HTR-8/SVneo (cell line): ENCODE results near the gene AHSA1.
A peak's percentile ranks its signal among the peaks of the same experiment; 100 is the strongest.
"Not testable (repeated sequence)": the region's sequence is repeated elsewhere in the genome, so short reads cannot be mapped to it uniquely, and the experiment has no call there.

Source experiments
- DNase-seq: peaks from one replicate; pipeline ENCODE4 v3.0.0; 2011; ENCODE audit warnings: low spot score, mixed read lengths; ENCODE audit not compliant: insufficient read length
- FAIRE-seq: peaks from 2 replicates; lab custom pipeline; 2011; peaks lifted over from hg19 to GRCh38; lab: Jason Lieb, UNC

The AHSA1 gene

DNA sequence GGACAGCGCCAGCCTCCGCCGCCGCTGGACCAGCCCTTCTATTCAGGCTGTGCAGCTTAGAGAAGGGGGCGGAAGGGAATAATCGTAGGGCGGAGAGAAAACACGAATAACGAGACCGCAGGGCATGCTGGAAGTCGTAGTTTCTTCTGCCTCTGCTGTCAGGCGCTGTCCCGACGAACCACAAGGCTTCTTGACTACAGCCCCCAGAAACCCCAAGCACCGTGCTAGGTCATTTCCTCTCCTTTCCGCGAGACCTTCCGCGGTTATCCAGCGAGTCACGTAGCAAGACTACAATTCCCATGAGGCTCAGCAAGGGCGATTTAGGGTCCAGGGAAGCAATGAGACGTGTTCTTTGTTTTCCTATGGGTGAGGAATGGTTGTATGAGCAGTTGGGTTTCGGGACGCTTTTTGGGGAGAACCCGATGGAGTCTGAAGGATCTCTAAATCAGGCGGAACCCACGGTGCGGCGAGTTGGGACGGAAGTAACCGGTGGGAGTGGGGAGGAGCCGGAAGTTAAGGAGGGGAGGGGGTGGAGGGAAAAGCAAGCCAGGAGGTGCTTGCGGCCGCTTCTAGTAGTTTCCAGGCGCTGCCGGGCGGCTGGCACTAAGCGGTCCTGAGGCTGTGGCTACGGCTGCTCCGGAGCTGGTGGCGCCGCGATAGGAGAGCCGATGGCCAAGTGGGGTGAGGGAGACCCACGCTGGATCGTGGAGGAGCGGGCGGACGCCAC is at the start of gene AHSA1, which contains the start of gene VIPAS39:
TSS of gene AHSA1 (plus strand) at position 572 of the 727 bp plus-strand sequence. CDS start at position 669, 97 bp downstream.
TSS of gene VIPAS39 (minus strand) at position 80 of the 727 bp plus-strand sequence. CDS start 3,499 bp downstream, outside the sequence.
- DNase-seq = peak; percentile 98

DNA sequence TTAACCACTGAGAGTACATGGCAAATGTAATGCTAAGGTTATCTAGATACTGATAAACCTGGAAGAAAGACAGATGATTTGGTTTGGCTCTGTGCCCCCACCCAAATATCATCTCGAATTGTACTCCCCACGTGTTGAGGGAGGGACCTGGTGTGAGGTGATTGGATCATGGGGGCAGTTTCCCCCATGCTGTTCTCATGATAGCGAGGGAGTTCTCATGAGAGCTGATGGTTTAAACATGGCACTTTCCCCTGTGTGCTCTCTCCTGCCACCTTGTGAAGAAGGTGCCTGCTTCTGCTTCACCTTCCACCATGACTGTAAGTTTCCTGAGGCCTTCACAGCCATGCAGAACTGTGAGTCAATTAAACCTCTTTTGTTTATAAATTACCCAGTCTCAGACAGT is 48.8 kb upstream of the AHSA1 start:
- peak; percentile 44 for FAIRE-seq
- DNase-seq = no peak

More for the DNA sequence above, at the start of gene AHSA1, which contains the start of gene VIPAS39:
- FAIRE-seq = peak; percentile 98

DNA sequence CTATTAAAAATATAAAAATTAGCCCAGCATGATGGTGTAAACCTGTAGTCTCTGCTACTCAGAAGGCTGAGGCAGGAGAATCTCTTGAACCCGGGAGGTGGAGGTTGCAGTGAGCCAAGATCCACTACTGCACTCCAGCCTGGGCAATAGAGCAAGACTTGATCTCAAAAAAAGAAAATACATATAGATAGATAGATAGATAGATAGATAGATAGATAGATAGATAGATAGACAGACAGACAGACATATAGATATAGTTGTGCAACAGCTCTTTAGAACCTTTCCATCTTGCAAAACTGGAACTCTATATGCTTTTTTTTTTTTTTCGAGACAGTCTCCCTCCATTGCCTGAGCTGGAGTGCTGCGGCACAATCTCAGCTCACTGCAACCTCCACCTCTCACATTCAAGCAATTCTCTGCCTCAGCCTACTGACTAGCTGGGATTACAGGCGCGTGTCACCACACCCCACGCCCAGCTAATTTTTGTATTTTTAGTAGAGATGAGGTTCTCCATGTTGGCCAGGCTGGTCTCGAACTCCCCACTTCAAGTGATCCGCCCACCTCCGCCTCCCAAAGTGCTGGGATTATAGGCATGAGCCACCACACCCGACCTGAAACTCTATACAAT is 42.4 kb upstream of the AHSA1 start:
- DNase-seq, FAIRE-seq: not testable (repeated sequence)

DNA sequence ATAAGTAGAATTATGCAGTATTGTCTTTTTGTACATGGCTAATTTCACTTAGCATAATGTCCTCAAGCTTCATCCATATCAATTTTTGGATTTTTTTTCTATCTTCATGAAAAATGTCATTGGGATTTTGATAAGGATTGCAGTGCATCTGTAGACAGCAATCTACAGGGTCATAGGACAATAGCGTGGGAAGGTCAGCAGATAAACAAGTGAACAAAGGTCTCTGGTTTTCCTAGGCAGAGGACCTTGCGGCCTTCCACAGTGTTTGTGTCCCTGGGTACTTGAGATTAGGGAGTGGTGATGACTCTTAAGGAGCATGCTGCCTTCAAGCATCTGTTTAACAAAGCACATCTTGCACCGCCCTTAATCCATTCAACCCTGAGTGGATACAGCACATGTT is 41.8 kb upstream of the AHSA1 start:
- not testable (repeated sequence) for DNase-seq, FAIRE-seq

DNA sequence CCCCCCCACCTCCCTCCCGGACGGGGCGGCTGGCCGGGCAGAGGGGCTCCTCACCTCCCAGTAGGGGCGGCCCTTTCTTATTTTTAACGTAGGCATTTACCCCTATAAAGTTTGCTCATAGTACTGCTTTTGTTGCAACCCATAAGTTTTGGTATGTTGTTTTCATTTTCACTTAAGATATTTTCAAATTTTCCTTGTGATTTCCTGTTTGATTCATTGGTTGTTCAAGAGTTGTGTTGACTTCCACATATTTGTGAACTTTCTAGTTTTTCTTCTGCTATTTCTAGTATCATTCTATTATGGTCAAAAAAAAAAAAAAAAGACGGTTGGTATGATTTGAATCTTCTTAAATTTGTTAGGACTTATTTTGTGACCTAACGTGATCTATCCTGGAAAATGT is 41.1 kb upstream of the AHSA1 start:
- FAIRE-seq = no peak
- DNase-seq = no peak

DNA sequence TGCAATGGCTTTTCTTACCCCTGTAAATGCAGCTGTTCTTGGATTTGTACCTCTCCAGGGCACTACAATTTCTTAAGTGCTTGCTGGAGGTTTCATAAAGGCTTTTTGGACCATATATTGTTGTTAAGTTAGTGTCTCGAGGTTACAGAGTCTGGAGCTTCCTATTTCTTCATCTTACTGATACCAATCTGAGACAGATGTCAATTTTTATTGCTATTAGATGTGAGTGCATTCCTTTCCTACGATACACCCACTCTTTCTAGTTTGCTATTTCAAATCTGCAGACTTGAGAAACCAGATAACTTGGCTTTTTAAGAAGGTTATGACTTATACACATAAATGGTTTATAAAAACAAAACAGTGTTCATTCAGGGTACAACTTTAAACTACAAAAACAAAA is 36.7 kb upstream of the AHSA1 start:
- DNase-seq (no peak), FAIRE-seq (no peak)

DNA sequence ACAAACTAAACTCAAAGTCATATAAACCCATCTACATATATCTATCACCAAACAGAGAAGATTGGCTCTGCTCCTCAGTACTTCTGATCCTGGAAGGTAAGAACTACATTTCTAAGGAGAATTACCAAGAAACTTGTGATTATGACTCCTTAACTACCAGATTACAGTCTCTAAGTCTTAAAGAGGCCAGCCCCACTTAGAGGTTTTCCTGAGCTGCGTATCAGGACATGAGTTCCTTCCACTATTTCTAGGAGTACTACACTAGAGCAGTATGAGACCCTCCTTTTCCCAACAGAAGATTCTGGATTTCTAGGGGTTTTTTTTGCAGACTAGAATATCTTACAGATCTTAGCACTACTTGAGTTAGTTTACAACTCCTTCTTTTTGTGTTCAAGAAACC is 34.5 kb upstream of the AHSA1 start, which contains the start of gene NOXRED1:
TSS of gene NOXRED1 (minus strand) at position 101 of the 400 bp plus-strand sequence. CDS start 634 bp downstream, outside the sequence.
- DNase-seq (no peak), FAIRE-seq (peak; percentile 67)

DNA sequence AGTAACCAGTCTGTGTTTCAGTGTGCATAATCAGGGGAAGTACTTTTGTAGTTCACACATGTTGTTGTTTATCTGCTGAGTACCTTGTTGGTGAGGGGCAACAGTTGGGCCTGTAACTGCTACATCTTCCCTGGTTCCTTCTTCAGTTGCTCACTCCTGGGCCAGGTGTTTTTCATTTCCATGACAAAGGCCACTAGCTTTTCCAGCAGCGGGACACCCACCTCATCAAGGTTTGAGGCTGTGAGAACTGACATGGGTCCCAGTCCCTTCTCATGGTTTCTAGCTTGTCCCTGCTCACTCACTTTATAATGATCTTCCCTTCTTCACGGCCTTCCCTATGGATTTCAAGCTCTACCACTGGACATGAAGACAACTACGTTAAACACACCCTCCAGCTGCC is 33.0 kb upstream of the AHSA1 start:
- DNase-seq (no peak), FAIRE-seq (peak; percentile 81)

DNA sequence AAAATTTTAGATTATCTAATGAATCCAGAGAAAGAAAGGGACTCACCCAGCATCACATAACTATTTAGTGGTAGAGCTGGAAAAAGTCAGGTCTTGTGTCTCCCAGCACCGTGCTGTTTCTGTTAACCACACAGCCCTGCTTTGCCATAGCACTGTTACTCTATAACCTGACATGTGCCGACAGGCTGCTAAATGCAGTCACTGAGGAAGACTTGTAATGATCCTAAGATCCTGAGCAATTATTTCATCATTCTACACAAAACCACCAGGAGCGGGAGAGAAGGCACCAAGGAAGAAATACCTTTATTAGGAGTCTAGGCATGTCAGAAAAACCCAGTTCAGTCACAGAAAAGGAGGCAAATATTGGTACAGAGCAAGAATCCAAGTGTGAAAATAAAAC is 31.5 kb upstream of the AHSA1 start:
- FAIRE-seq (no peak), DNase-seq (no peak)

DNA sequence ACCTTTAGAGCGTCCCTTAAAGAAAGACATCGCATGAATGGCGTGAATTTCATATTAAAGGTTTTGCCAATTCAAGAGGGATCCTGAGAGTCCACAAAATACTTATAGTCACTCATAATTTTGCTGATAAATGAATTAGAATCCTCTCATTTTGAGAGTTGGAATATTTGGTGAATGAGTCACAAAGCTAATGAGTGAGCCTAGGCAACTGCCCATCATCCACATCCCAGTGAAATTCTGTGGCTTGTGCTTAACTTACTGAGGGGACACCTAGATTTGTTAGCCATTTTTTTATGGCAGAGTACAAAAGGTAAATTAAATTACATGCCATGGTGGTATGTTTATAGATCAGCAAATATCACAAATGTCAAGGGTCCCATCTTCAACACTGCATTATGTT is 21.9 kb upstream of the AHSA1 start:
- DNase-seq (no peak), FAIRE-seq (no peak)

DNA sequence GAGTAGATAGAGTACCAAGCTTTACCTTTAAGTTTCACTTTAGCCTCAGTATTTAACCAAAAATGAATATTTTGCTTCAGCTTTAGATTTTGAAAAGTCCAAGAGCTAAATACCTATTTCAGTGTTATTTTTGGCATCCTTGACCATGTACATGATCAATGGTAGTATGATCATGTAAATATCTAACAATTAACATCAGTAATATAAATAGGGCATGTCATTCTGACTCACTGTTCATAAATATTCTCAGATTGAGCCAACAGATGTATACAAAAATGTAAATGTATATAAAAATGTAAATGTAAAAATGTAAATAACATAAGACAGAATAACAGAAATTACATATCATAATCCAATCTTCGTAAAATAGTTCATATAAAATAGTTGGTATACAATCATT is 19.3 kb upstream of the AHSA1 start:
- DNase-seq (no peak), FAIRE-seq (peak; percentile 38)

DNA sequence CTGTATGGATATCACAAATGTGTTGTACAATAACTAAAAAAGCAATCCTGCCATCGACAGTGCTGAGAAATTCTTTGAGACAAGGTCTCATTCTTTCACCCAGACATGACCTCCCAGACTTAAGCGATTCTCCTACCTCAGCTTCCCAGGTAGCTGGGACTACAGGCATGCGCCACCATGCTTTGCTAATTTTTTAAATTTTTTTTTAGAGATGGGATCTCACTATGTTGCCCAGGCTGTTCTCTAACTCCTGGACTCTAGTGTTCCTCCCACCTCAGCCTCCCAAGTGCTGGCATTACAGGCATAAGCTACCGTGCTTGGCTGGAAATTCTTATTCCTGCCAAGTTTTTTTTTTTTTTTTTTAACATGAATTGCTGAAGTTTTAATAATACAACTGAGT is 18.0 kb upstream of the AHSA1 start:
- FAIRE-seq = no peak
- no peak for DNase-seq

DNA sequence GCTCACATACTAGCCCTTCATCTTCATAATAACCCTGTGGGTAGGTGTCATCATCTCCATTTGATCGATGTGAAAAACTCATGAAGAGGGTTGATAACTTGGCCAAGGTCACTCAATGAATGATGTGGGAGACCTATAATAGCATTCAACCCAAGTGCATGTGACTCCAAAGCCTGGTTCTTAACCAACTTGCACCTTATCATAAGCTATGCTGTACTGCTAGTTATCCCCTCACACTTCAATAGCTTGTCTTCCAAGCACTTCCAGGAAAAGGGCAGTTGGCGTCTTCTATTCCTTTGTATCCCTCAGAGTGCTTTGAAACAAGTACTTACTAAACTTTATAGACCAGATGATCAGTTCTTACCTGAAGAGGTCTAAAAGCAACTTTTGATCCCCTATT is 15.7 kb upstream of the AHSA1 start:
- FAIRE-seq = no peak
- no peak for DNase-seq

DNA sequence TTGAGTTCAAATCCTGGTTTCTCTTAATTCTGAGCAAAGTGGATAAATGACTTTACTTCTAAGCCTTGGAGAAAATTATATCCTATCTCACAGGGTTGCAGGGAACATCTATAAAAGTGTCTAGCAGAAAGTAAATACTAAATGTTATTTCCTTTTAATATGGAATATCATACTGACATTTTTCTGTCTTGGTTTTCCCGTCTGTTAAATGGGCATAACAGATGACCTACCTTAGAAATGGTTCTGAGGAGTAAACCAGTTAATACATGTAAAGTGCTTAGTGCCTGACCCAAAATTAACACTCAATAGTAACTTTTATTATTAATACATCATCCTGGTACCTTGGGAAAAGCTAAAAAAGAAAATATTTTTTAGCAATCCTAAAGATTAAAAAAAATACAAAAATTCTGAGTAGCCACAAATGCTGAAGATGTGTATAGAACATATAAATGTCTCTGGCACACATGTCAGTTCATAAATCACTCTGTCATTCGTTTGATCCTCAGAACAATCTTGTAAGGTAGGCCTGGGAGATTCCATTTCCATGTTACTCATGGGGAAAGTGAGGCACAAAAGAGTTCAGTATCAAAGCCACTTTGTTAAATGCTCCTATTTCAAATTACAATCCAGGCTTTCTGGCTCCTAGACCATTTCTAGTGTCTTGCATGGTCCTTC is 1.8 kb upstream of the AHSA1 start:
- DNase-seq (no peak), FAIRE-seq (no peak)

DNA sequence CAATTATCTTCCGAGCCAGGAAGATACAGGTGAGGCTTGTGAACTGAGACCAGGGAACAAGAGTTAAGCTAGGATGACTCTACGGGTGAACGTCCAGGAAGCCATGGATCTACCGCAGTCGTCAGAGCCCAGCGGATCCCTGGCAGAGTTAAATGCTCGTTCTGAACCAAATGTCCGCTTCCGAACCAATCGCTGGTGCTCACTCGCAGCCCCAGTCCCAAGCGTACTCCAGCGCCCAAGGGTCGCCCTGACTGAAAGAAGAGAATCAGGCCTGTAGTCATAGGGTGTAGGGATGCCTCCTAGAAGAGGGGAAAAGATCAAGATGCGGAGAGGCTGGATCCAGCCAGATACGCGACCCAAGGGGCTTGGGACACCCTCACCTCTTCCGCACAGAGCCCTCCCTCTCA is 775 bp upstream of the AHSA1 start:
- FAIRE-seq (no peak), DNase-seq (no peak)

DNA sequence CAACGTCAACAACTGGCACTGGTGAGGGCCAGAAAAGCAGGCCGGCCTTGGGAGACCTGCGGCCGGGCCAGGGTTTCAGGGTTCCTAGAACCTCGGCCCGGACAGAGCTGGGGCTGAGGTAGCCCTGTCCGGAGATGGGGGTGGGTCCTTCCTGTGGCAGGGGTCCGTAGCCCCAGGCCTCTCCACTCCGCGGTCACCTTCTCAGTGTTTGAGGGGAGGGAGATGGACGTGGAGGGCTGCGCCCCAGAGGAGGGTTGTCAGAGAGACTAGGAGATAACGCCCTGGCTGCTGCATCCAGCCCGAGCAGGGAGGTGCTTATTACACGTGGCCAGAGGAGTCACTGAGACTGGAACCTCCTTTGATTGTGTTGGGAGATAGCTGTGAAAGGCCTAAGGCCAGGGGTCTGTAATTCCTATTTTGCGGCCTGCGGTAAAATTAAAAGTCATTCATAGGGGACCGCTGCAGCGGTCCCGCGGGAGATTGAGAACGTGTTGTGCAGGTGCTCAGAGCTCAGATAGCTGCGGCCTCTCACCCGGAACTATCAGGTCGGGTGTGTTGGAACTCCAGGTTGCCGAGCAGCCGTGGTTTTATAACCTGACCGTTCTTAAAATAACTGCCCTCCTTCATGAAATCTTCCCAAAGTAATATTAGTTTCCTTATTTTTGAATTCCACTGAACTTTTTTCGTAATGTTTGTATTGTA is 507 bp downstream of the AHSA1 start:
- peak; percentile 25 for DNase-seq
- FAIRE-seq = no peak

DNA sequence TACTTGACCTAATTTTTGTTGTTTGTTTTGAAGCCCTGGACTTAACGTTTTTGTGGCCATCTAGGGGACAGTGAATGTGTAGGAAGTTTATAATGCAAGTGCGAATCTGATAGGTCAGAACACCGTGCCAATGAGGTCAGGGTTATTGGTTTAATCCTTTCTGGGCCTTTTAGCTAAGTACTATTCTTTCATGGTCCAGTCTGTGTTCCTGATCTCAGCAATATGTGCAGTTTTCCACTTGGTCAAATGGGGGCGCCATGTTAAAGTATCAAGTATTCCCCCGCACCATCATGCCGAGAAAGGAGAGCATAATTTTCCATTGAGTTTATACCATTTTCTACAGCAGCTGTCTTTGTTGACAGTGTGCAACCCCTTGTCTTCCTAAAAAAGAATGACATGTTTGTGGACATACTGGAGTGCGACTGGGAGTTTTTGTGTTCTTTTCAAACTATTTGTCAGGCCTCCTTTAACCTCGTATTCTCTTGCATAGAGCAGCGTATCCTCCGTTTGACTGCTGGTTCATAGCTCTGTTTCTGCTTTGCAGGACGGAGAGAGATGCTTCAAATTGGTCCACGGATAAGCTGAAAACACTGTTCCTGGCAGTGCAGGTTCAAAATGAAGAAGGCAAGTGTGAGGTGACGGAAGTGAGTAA is 1.3 kb downstream of the AHSA1 start:
- FAIRE-seq = no peak
- peak; percentile 64 for DNase-seq

DNA sequence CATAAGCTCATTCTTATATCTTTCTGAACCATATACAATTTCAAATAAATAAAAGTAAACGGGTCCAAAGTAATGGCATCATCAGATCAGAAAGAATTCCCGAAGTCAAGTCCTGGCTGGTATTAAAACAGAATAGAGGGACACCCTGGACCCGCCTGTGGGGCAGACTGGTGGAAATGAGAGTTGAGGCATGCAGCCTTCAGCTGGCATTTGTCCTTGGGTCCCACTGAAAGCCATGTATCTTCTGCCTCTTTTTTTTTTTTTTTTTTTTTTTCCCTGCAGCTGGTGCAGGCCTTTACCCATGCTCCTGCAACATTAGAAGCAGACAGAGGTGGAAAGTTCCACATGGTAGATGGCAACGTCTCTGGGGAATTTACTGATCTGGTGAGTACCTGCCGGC is 9.9 kb downstream of the AHSA1 start:
- no peak for FAIRE-seq

DNA sequence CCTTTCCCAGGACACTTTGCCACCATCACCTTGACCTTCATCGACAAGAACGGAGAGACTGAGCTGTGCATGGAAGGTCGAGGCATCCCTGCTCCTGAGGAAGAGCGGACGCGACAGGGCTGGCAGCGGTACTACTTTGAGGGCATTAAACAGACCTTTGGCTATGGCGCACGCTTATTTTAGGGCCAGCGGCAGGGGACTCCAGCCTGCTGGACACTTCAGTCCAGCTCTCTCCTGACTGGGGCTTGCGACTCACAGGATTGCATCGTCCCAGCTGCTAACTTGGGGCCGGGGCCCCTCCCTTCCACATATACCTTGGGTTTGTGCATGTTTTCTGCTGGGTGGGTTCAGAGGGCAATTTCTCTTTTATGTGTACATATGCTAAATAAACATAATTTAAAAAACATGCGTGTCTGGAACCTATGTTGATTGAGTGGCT is 11.2 kb downstream of the AHSA1 start:
- DNase-seq = no peak
- no peak for FAIRE-seq

More for the DNA sequence above, 9.9 kb downstream of the AHSA1 start:
- no peak for DNase-seq

DNA sequence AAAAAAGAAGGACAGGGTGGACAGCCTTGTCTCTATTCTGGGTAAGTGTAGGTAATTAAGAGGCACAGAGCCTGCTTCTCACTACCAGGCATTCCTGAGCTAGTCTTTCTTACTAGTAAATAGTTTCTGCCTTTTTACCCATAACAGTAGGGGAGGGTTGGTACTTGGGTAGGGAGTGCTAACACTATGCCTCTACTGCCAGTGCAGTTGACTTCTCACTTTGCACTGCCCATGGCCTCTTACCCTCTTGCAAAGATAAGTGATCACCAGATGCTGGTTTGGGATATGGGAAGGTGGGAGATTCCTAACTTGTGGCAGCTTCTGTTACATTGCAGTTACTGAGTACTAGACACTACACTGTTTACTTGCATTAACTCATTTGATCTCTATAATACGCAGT is 11.6 kb downstream of the AHSA1 start:
- peak; percentile 69 for FAIRE-seq
- no peak for DNase-seq
